ENCODE measurements around the gene SERINC5. TPM values are rescaled to one million over a fixed set of nuclear protein-coding genes. Genes with fewer than 3 reads are reported as not detected.

Gene SERINC5
- total RNA-seq, 2 experiments from 2014 or later, result 32.4 to 33.1 TPM

DNA sequence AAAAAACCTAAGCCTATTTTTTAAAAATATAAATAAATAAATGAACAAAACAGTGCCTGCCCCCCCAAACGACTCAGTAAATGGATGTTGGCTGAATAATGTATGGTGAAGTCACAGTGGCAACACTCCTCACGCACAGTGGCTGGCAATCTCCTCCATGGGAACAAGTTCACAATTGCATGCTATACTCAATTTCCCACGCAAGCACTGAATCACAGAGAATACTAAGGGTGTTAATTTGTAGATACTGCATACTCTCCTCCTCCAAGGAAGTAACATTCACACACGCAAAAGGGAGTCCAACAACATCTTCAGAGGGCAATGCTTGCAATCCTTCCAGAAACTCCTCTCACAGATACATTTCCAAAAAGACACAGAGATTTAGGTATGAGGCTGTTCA lies 47.5 kb downstream of the SERINC5 start:
- POLR2A ChIA-PET, result interaction anchor here (0.9 to 5.2 kb wide), 4 partner anchors 13 to 49 kb away, joined by 3 to 50 read pairs (median 3); no protein-coding TSS in a partner anchor
- CTCF ChIA-PET, result interaction anchor here (0.8 to 6.9 kb wide), 2 partner anchors 9 to 14 kb away, joined by 4 to 55 read pairs; no protein-coding TSS in a partner anchor
- intact Hi-C loops (cut with micrococcal nuclease), result no loop called here
- peaks cover 91% of the 10 kb centered on the region for H3K4me1 Mint-ChIP-seq (ENCODE audit: low read depth)
- peak overlapping the region; percentile 66 for H3K27ac Mint-ChIP-seq
- H3K27me3 Mint-ChIP-seq, result no peaks in the 10 kb centered on the region
- H3K9me3 Mint-ChIP-seq, result no peaks in the 10 kb centered on the region
- no peak overlapping the region for H3K4me3 Mint-ChIP-seq
- TF ChIP-seq, protein P1, sequence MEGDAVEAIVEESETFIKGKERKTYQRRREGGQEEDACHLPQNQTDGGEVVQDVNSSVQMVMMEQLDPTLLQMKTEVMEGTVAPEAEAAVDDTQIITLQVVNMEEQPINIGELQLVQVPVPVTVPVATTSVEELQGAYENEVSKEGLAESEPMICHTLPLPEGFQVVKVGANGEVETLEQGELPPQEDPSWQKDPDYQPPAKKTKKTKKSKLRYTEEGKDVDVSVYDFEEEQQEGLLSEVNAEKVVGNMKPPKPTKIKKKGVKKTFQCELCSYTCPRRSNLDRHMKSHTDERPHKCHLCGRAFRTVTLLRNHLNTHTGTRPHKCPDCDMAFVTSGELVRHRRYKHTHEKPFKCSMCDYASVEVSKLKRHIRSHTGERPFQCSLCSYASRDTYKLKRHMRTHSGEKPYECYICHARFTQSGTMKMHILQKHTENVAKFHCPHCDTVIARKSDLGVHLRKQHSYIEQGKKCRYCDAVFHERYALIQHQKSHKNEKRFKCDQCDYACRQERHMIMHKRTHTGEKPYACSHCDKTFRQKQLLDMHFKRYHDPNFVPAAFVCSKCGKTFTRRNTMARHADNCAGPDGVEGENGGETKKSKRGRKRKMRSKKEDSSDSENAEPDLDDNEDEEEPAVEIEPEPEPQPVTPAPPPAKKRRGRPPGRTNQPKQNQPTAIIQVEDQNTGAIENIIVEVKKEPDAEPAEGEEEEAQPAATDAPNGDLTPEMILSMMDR (IDR thresholded peaks at IDR 0.05), result no peak
- peaks cover 20% of the 10 kb centered on the region for H3K36me3 Mint-ChIP-seq (ENCODE audit: low read depth)
- DNase-seq (no peak), ATAC-seq (no peak)

DNA sequence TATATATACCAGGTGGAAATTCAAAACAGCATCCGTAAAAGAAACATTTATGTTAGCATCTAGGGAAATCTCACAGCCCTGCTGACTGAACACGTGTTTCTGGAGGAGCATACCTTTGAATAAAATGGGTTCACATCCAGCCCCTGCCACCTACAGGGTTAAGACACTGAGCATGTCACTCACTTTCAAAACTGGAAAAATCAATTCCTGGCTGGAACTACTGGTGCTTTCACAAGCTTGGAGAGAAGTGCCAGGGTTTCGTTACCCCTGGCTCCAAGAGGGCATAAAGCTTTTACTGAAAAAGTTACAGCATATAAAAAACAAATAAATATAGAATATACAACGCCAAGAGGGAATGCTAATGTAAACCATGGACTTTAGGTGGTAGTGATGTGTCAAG lies 48.0 kb downstream of the SERINC5 start:
- peaks cover 89% of the 10 kb centered on the region for H3K4me1 Mint-ChIP-seq (ENCODE audit: low read depth)
- H3K36me3 Mint-ChIP-seq (ENCODE audit: low read depth), result peaks cover 22% of the 10 kb centered on the region
- intact Hi-C loops (cut with micrococcal nuclease), result no loop called here
- H3K27ac Mint-ChIP-seq, result peak overlapping the region; percentile 66
- ChIA-PET CTCF (interaction anchor here (0.8 to 6.9 kb wide), 2 partner anchors 9 to 13 kb away, joined by 4 to 55 read pairs; no protein-coding TSS in a partner anchor), POLR2A (interaction anchor here (1.1 to 5.2 kb wide), 3 partner anchors 10 to 27 kb away, joined by 3 to 50 read pairs (median 6); no protein-coding TSS in a partner anchor)
- ATAC-seq, result no peak
- no peak overlapping the region for H3K4me3 Mint-ChIP-seq
- H3K27me3 Mint-ChIP-seq, result no peaks in the 10 kb centered on the region
- DNase-seq, result no peak
- H3K9me3 Mint-ChIP-seq, result no peaks in the 10 kb centered on the region
- TF ChIP-seq, protein P1 (IDR thresholded peaks at IDR 0.05), result no peak

DNA sequence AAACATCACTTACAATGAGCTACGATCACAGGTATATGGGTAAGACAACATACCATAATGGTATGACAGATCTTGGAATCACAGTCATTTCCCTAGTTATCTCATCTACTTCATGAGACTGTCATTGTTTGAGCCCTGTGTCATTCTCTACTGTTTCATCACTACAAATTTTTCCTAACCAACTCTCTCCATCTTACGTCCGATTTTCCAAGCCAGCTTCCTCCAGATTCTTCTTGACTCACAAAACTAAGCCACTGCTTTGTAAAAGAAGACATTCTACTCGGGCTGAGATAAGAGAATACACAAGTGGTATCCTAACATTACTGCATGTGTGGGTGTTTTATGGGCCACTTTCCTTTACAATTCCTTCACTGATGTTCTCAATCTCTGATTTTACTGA lies 49.6 kb downstream of the SERINC5 start:
- DNase-seq (no peak), ATAC-seq (peak; percentile 67)
- CTCF ChIA-PET, result interaction anchor here (0.9 to 6.9 kb wide), 8 partner anchors 9 to 114 kb away, joined by 3 to 55 read pairs (median 8); no protein-coding TSS in a partner anchor
- H3K4me1 Mint-ChIP-seq (ENCODE audit: low read depth), result peaks cover 85% of the 10 kb centered on the region
- no peak overlapping the region for H3K4me3 Mint-ChIP-seq
- peaks cover 37% of the 10 kb centered on the region for H3K36me3 Mint-ChIP-seq (ENCODE audit: low read depth)
- intact Hi-C loops (cut with micrococcal nuclease), result no loop called here
- TF ChIP-seq, protein P1 (IDR thresholded peaks at IDR 0.05), result no peak
- POLR2A ChIA-PET, result interaction anchor here (0.7 to 5.2 kb wide), 7 partner anchors 9 to 102 kb away, joined by 3 to 50 read pairs (median 6); partner anchors contain the start of gene SERINC5
- peak overlapping the region; percentile 84 for H3K27ac Mint-ChIP-seq
- no peaks in the 10 kb centered on the region for H3K27me3 Mint-ChIP-seq
- H3K9me3 Mint-ChIP-seq, result no peaks in the 10 kb centered on the region

DNA sequence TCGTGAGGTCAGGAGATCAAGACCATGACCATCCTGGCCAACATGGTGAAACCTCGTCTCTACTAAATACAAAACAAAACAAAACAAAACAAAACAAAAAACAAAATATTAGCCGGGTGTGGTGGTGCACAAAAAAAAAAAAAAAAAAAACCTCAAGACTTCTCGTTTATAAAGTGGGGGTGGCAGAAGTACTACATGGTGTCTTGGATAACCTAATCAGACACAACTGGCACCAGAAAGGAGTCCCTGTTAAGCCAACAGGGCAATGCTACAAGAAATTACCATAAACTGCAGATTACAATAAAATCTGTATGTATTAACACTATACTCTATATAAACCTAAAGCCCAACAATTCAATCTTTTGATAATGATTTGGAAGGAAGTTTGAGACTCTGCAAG lies 50.0 kb downstream of the SERINC5 start:
- H3K4me1 Mint-ChIP-seq (ENCODE audit: low read depth), result peaks cover 82% of the 10 kb centered on the region

More for the DNA sequence above, 50.0 kb downstream of the SERINC5 start:
- intact Hi-C loops (cut with micrococcal nuclease), result no loop called here
- ATAC-seq, result no peak
- ChIA-PET POLR2A (interaction anchor here (0.7 to 5.2 kb wide), 10 partner anchors 10 to 104 kb away, joined by 3 to 50 read pairs (median 5); partner anchors contain the start of gene SERINC5), CTCF (interaction anchor here (0.9 to 6.9 kb wide), 11 partner anchors 9 to 122 kb away, joined by 3 to 55 read pairs (median 6); partner anchors contain the start of gene SERINC5)
- H3K36me3 Mint-ChIP-seq (ENCODE audit: low read depth), result peaks cover 40% of the 10 kb centered on the region
- no peaks in the 10 kb centered on the region for H3K27me3 Mint-ChIP-seq
- no peak for DNase-seq
- H3K9me3 Mint-ChIP-seq, result no peaks in the 10 kb centered on the region
- peak overlapping the region; percentile 84 for H3K27ac Mint-ChIP-seq
- H3K4me3 Mint-ChIP-seq, result no peak overlapping the region
- TF ChIP-seq, protein P1 (IDR thresholded peaks at IDR 0.05), result no peak

Data from activated CD8-positive, alpha-beta T cell treated with anti-CD3 and anti-CD28 coated beads for 36 hours (primary cell).